GM19397 (cell line): Measurements from ENCODE around the gene DDX10.

Experiments used
- ATAC-seq: cut with Tn5 transposase; IDR thresholded peaks from one replicate; pipeline ENCODE4 v1.9.1; 2021; ENCODE audit warnings: mild to moderate bottlenecking, moderate library complexity; ENCODE audit not compliant: unreplicated experiment

The DDX10 gene

DNA sequence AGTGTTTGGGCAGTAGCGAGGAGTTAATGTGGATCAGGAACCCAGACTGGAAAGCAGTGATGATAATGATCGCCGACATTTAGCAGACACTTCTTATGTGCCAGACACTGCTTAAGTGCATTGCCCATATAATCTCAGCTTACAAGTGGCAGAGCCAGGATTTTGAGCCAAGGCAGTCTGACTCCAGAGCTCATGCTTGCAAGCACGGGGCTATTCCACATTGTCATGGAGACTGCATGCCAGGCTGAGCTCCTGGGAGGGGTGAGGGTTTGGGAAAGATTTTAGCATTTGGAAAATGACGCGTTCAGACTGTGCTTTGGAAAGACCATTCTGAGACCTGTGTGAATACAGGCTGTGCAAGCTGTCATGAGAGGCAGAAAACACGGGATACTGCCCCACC is 302.7 kb downstream of the DDX10 start:
- ATAC-seq: no peak

DNA sequence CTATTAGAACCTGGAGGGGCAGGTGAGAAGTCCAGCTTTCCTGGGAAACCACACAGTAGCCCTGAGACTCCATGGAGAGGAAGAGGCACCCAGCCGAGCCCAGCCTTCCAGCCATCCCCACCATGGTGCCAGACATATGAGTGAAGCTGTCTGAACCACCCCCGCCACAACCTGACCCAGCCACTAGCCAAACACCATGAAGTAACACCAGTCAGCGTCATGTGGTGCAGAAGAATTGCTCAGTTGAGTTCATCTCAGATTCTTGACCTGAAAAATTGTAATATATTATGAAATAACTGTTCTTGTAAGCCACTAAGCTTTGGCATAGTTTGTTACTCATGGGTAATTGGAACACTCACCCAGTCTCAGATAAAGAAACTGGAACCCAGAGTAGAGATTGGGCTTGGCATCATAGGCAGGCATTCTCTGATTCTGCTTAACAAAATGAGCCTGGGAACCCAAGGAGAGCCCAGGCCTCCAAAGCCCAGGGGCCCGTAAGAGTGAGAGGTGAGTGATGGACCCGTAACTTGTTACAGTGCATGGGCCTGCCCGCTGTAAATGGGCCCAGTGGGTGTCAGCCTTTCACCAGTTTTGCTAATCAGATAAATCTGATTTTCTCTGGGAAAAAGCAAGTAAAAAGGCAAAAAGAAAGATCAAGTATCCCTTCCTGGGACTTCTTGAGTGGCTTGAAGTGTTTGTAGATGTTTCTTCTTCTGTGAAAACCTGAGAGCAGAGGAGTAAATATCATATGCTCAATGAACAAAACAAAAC is 305.5 kb downstream of the DDX10 start:
- ATAC-seq: no peak

DNA sequence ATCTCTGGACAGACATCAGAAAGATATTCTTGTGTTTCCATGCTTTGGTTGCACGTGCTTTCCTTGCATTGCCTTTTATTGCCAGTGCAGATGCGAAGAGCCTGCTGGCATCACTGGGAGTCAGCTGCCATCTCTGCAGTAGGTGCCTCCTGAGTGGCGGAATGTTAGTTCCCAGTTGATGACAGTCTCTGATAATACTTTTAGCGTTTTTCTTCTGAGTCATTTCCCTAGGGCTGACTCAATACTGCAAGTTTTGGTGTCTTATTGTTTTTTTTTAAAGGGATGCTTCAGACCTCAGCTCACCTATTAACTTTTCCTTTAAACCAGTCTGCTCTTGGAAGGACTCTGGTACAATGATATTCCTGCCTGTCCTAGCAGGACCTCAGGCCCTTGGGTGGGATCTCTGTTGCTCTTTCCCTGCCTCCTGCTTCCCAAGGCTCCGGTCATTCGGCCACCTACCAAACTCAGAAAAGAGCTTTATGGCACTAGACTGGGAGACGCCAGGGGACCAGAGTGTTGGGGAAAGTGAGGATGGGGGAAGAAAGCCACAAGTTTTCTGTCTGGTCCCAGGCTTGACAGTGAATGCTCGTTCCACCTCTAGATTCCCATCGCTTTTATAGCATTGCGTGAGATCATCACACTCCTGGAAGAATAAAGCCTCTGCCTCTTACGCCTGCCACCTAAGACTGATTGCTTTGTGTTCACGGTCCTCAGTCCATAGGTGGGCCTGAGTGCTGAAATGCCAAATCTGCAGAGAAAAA is 308.7 kb downstream of the DDX10 start:
- no peak for ATAC-seq

DNA sequence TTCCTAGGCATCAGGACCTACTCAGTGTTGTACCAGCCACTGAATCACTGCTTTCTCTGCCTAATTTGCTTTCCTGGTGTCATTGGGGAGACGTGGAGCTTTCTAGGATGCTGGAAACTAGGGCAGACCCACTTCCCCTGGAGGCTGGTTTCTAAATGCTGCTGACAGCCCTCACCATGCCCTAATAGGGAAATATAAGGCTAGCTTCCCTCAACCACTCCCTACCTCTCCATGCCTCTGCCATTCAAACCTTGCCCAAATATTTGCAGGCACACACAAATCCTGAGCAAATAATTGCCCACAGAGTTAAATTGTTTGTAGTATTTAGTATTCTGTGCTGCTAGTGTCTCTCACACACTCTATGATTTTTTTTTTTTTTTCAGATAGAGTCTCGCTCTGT is 310.2 kb downstream of the DDX10 start:
- ATAC-seq: no peak

DNA sequence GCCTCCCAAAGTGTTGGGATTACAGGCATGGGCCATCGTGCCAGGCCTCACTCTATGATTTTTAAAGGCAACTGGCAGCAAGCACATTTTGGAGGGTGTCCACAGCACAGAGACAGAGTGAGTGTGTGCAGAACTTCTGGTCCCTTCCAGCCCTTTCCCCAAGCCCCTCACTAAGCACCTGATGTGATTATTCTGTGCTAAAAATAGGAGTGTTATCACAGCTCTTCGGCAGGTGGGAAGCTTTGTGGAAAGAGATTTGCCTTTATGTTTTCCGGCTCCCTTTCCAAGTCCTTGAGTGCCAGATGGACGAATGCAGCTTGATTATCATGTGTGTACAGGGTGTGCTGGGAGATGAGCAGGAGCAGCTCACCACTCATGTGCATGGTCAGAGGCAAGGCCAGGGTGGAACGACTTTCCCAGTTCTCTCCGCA is 310.8 kb downstream of the DDX10 start:
- ATAC-seq: no peak

DNA sequence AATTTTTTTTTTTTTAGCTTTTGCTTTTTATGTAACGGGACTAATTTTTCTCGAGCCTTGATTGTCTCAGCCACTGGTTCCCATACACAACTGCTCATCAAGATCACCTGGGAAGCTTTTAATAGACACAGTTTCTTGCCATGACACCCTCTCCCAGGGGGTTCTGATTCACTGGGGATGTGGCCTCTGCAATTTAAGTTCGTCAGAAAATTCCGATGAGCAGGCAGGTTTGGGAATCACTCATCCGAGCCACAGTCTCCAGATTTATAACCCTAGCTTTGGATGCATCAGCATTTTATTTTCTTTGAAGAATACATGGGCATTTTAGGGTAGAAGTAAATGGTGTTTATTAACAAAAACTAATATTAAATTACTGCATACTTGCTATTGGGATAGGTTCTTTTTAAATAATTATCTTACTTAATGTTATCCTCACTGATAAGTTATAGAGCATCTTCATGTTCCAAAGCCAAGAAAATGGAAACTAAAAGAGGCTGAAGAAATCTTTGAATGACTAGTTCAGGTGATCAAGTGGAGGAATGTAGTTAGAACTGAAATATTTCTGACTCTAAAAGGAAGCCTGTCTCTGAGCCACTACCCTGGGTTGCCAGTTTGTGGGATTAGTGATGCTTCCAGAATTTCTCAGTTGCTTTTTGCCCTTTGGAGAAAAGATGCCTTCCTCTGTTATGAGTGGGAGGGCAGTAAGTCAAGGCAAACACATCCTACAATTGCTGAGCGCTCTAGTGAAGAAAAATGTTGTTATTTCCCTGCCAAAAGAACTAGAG is 319.0 kb downstream of the DDX10 start:
- no peak for ATAC-seq

DNA sequence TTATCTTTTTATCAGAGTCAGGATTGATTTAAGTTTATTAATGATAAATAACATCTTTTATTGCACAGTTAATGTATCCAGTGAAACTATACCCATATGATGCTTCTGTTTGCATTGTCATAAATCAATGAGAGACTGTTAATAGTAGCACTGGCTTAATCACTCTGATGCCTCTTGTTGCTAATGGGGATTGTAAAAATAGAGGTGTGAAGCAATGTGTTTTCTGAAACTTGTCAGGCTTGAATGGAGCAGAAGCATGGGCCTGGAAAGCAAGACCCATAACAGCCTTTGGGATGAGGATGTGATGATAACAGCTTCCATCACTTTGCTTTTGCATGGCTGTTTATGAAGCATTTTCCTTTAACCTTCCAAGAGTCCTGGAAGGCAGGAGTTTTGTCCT is 319.7 kb downstream of the DDX10 start:
- ATAC-seq: no peak

DNA sequence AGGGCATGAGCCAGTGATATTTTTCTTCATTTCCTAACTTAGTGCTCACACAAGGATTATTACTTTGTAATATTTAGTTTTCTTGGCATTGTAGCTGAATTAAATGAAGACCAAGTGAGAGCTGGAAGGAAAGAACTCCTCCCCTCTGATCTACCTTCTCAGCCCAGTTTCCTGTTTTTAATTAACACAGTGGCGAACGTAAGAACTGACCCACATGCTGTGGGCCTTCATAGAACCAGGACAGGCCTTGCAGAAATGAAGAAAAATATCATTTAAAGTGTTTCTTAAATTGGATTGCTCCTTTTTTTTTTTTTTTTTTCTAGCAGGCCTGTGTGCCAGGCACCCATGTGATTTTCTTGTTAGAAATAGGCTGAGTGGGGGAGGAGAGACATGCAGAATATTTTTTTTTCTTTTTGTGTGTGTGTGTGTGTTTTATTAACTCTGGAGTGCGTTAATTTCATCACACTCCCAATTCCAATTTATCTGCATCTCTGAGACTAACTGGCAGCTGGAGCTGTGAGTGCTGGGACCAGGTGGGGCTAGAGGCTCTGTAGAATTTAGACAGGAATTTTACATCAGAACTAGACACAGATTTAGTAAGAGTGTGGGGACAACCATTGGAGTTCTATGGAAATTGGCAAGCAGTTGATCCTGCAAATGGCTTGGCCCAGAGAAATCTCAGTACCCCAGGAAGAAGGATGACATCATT is 320.5 kb downstream of the DDX10 start:
- no peak for ATAC-seq

DNA sequence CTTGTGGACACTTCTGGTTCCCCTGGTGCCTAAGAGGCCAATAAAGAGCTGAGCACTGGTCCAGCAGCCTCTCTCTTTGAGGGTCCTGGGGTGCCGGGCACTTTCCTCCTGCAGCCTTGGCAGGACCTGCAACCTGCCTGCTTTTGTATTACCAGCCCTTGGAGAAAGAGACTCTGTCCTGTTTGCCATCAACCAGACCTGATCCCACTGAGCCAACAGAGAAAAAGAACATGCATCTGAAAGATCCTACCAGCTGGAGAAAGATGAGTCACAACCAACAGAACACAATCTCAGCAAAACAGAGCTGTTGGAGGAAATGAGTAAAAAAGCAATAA is 321.0 kb downstream of the DDX10 start:
- ATAC-seq: no peak
